GM18502 (cell line): ENCODE data around the gene PCSK6.

Experiments used
- ATAC-seq: cut with Tn5 transposase; IDR thresholded peaks from one replicate; pipeline ENCODE4 v1.9.1; 2021; ENCODE audit warnings: mild to moderate bottlenecking; ENCODE audit not compliant: unreplicated experiment, poor library complexity

The PCSK6 gene

DNA sequence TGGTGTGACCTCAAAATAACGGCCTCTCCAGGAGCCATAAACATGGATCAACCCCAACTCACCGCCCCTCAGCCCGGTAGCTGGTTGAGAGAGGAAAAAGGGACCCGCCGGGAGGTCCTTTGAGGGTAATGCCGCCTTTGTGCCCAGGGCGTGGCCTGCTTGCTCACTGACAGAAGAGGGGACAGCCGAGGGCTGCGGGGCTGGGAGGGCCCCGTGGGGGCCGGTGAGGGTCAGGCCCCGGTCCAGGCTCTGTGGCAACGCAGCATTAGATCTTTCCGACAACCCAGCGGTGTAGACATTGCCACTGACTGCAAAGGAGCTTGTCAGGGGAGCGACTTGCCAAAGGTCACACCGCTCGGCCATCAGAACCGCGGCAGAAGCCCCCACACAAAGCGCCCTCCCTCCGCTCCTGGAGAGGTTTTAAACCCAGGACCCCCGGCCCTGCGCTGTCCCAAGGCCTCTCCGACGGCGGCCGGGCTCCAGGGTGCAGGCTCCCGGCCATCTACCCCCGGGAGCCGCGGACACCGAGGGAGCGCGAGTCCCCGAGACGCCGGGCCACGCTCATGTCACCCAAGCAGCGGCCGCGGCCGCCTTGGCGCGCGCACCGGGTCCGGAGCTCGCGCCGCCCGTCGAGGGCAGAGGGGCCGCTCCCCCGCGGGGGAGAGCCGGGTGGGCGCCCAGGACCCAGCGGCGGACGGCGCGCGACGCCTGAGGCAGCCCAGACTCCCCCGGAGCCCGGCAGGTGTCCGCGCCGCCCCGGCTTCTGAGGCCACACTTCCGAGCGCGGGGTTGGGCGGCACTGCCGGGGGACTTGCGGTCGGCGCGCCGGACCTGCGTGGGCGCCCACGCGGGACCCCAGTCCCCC, 975 bp downstream of the PCSK6 start:
- ATAC-seq: no peak

DNA sequence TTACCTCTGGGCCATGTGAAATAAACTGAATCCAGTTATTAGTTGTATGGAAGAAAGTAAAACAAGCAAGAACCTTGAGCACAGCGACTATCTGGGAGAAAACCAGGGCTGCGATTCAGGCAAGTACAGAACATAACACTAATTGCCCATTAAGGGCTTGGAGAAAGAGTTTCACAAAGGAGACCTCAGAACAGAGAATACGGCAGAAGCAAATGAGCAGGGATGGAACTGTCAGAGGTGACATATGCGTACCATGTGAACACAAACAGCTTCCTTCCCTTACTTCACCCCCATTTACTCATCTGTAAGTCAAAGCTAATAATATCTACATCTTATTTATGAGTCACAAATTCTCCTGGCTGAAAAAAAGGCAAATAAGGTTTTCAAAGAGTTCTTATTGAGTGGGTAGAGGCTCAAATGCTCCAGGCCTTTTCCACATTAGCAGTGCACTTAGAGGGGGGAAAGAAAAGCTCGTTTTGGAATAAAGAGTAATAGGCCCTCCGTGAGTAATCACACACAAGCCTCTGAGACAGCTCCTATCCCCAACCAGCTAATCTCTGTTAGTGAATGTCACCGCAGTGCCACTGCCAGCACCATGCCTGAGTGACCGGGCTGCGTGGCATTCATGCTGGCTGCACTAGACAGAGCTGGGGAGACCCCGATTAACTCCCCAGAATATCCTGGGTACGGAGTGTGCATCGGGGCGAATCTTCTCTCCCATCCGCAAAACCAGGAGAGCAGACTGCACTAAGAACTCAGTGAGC, 2.6 kb downstream of the PCSK6 start:
- no peak for ATAC-seq

- no peak for ATAC-seq
Observed at GRCh38 chr15:101483462-101483861, 6.0 kb downstream of the PCSK6 start.

- no peak for ATAC-seq
Observed at GRCh38 chr15:101482526-101483371, 6.8 kb downstream of the PCSK6 start.

- ATAC-seq: no peak
Observed at GRCh38 chr15:101481917-101482525, 7.5 kb downstream of the PCSK6 start.

DNA sequence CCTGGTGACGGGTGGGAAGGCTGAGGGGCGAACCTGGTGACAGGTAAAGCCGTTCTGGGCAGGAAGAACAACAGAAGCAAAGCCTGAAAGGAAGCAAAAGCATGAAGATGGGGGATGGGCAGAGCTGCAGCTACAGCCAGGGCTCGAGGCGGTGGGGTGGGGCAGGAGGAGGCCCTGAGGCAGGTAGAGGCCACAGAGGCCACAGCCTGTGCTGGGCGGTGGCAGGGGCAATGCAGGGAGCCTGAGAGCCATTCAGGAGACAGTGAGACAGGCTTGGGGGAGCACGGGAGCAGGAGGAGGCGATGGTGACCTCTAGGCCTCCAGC, 8.2 kb downstream of the PCSK6 start:
- ATAC-seq: no peak

DNA sequence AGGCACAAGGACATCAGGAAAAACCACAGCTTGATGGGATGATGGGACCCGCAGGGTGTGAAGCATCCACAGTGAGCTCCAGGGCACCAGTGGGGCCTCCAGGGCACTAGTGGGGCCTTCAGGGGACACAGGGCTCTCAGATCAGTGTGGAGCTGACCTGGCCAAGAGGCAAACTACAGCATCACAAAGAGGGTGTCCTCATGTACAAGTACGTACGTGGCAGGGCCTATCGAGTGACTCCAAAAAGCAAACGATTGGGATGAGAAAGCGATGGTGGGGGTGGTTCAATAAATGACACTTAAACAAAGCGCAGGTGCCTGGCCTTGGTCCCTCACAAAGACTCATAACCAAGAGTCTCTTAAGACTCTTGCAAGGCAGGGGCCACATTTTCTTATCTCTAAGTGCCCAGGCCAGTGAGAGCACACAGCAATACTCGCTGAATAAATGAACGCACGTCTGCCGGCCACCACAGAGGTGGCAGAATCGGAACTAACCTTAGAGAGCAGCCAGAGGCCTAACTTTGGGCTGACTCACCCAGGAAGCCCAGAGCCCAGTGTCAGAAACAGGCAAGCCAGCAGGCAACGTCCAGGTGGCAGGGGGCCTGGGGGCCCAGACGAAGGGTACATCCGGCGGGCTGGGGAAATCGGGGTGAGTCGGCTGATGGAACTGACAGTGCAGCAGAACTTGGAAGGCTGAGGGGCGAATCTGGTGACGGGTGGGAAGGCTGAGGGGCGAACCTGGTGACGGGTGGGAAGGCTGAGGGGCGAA, 8.7 kb downstream of the PCSK6 start:
- no peak for ATAC-seq

GRCh38 chr15:101479851-101480612, 9.5 kb downstream of the PCSK6 start:
- ATAC-seq: no peak

DNA sequence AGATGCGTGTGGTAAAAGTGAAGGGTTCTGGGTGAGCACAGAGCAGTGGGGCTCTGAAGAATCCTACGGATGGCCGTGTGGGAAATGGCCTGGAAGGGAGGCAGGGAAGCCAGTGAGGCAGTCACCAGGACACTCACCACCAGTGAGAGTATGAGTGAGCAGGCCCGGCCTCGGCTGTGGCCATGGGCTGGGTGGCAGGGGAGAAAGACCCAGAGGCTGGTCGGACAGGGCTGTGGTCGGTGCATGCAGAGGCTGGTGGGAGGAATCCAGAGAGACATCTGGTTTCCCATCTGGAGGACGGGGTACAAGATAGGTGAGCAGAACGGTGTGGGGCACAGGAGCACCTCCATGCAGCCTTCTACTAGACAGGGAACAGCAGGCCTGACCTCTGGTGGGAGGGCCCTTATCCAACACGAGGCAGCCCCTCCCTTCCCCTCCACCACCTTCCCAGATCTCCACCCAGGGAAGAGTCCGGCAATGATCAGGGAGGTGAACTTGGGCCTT, 10.1 kb downstream of the PCSK6 start:
- no peak for ATAC-seq

- no peak for ATAC-seq
Observed at GRCh38 chr15:101478701-101479341, 10.7 kb downstream of the PCSK6 start.

- ATAC-seq: no peak
Observed at GRCh38 chr15:101477851-101478362, 11.6 kb downstream of the PCSK6 start.

GRCh38 chr15:101476756-101477155, 12.8 kb downstream of the PCSK6 start:
- no peak for ATAC-seq

DNA sequence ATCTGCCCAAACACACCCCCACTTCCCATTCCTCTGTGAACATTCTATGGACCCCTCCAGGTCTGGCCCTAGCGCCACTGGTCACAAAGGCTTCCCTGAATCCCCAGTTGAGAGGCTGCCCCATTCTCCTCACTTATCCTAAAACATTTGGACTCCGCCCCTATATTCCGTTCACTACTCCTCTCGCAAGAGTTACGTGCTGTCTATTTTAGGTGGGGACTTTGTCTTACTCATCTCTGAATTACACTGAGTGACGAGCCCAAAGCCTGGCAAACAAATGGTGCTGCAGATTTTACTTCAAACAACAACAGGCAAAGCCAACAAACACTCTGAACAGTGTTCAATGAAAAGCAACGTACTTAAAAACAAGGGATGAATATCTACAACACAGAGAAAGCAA, 14.5 kb downstream of the PCSK6 start:
- no peak for ATAC-seq

DNA sequence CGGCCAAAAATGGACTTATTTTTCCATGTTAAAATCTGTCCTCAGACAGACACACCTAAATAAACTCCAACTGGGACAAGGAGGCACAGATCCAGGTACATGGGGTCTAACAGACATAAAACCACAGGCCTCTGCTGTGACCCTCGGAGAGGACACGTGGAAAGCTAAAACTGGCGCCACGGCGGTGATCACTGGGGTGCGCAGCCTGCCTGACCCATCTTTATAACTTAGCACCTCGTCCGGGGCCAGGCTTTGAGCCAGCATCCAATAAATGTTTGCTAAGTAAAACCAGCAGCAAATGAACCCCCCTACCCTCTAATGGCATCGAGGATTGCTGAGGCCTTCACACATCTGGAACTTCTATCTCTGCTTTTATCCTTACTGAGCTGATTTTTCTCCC, 15.3 kb downstream of the PCSK6 start:
- no peak for ATAC-seq

DNA sequence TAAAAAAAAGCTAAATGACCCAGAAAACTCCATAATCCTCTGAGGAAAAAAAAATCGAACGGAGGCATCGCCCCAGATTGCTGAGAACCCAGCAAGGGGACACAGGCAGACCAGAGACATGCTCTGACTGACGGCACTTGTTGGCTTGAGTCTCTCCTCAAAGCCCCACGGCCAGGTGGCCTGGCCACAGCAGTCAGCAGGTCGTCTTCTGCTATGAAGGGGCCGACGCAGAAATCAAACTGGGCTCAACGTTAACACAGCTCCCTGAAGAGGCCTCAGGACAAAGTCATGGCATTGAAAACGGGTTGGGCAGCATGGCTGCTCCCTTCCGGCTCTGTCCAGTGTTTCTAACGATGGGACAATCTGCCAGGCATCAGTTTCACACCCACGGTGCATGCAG, 17.5 kb downstream of the PCSK6 start:
- no peak for ATAC-seq

- ATAC-seq: no peak
Observed at GRCh38 chr15:101470548-101471239, 18.8 kb downstream of the PCSK6 start.

GRCh38 chr15:101469520-101470288, 19.8 kb downstream of the PCSK6 start:
- no peak for ATAC-seq
